K562 (cell line): ENCODE data around the gene RUSC2. TPM values are rescaled to one million over a fixed set of nuclear protein-coding genes. Genes with fewer than 3 reads are reported as not detected.
A peak's percentile ranks its signal among the peaks of the same experiment; 100 is the strongest.

ENCODE experiments used
- ATAC-seq: fragments of 200-7000 bp; cut with Tn5 transposase; 3 replicates; pipeline ENCODE4 v1.9.1; 2020; ENCODE audit warnings: moderate library complexity
- BruUV-seq: library from RNA; stranded (reverse); fragments of 400-500 nt; replicated peaks from 2 replicates; lab custom pipeline; 2021; lab: Mats Ljungman, UMichigan
- CTCF ChIA-PET: fragments of 300-600 bp; formaldehyde crosslinking; extraction: SDS; loops from one replicate; lab custom pipeline; 2021; ENCODE audit warnings: low intra/inter-chr PET ratio; lab: Yijun Ruan, JAX
- POLR2A ChIA-PET: fragments of 300-600, 350-650 bp; sonication (Branson Sonifier 250); formaldehyde crosslinking; extraction: SDS; loops from one replicate; lab custom pipeline; 2021; ENCODE audit warnings: antibody characterized with exemption, inconsistent platforms; lab: Yijun Ruan, JAX
- DNase-seq, 4 experiments: peaks; one replicate each; pipeline versions ENCODE4 v3.0.0 to v3.0.0-alpha.2; 2011 to 2018; ENCODE audit warnings: low spot score in 3 of 4, mixed read lengths in 3 of 4; ENCODE audit errors: extremely low read depth in 1 of 4
- FAIRE-seq: peaks from 2 replicates; lab custom pipeline; 2011; peaks lifted over from hg19 to GRCh38; lab: Jason Lieb, UNC
- H2AFZ ChIP-seq: 2 replicates; pipeline ENCODE4 v1.6.0; 2011; ENCODE audit warnings: low read depth, low read length, control low read depth, inconsistent platforms
- H3K27ac ChIP-seq: fragments of 200-600 bp; 3 replicates; pipeline ENCODE4 v1.8.0; 2011; ENCODE audit warnings: low read depth, mild to moderate bottlenecking, control low read depth, inconsistent platforms, low read length, moderate library complexity, mixed read lengths; ENCODE audit errors: extremely low read depth
- H3K27me3 ChIP-seq, 2 experiments: fragments of 300-600 bp in 1 of 2; 2 replicates in 1 of 2; 3 replicates in 1 of 2; pipeline versions ENCODE4 v1.6.0 to v1.8.0; 2011; ENCODE audit warnings: inconsistent platforms in 2 of 2, low read length in 2 of 2, mild to moderate bottlenecking in 1 of 2, mixed read lengths in 1 of 2, moderate library complexity in 1 of 2; ENCODE audit not compliant: control insufficient read depth in 2 of 2, insufficient read depth in 2 of 2
- H3K36me3 ChIP-seq: fragments of 300-600 bp; 3 replicates; pipeline ENCODE4 v1.8.0; 2011; ENCODE audit warnings: mild to moderate bottlenecking, low read length, inconsistent platforms; ENCODE audit not compliant: control insufficient read depth, insufficient read depth
- H3K4me1 ChIP-seq, 2 experiments: fragments of 200-600 bp in 1 of 2; replicated peaks in 1 of 2; 2 replicates in 1 of 2; 3 replicates in 1 of 2; pipeline versions ENCODE4 v1.5.1 to v1.8.0; 2011; ENCODE audit warnings: inconsistent platforms in 2 of 2, low read length in 2 of 2, mild to moderate bottlenecking in 1 of 2, mixed read lengths in 1 of 2, moderate library complexity in 1 of 2; ENCODE audit not compliant: control insufficient read depth in 2 of 2, insufficient read depth in 2 of 2
- H3K4me2 ChIP-seq: 2 replicates; pipeline ENCODE4 v1.6.1; 2011; ENCODE audit warnings: low read length, control low read depth, inconsistent platforms, mixed read lengths; ENCODE audit not compliant: insufficient read depth
- H3K4me3 ChIP-seq: fragments of 200-600 bp; sonication (generic), shearing (Covaris generic); 2 replicates; pipeline ENCODE4 v1.5.1; 2016; ENCODE audit warnings: control low read depth, inconsistent platforms
- H3K79me2 ChIP-seq: fragments of 200-600 bp; 3 replicates; pipeline ENCODE4 v1.8.0; 2011; ENCODE audit warnings: low read length, inconsistent platforms; ENCODE audit not compliant: control insufficient read depth, insufficient read depth
- H3K9ac ChIP-seq, 2 experiments: 2 replicates each; pipeline versions ENCODE4 v1.6.0 to v1.6.1; 2011; ENCODE audit warnings: low read depth in 2 of 2, low read length in 2 of 2, control low read depth in 1 of 2, inconsistent platforms in 1 of 2, mild to moderate bottlenecking in 1 of 2, mixed read lengths in 1 of 2; ENCODE audit not compliant: insufficient read depth in 1 of 2
- H3K9me1 ChIP-seq: one replicate; pipeline ENCODE4 v1.6.0; 2011; ENCODE audit warnings: inconsistent platforms, mild to moderate bottlenecking, low read length, moderate library complexity; ENCODE audit not compliant: control insufficient read depth, insufficient read depth
- H3K9me3 ChIP-seq: replicated peaks from 2 replicates; pipeline ENCODE4 v1.5.1; 2011; ENCODE audit warnings: low read depth, low read length, inconsistent platforms; ENCODE audit not compliant: control insufficient read depth, insufficient read depth
- H4K20me1 ChIP-seq: replicated peaks from 2 replicates; pipeline ENCODE4 v1.6.1; 2011; ENCODE audit warnings: low read length, inconsistent platforms, mixed read lengths; ENCODE audit not compliant: control insufficient read depth, insufficient read depth
- CBX3 ChIP-seq, 2 experiments: IDR thresholded peaks; 1 replicate in 1 of 2; 2 replicates in 1 of 2; pipeline ENCODE4 v1.6.1; 2012; ENCODE audit warnings: inconsistent platforms in 2 of 2, low read length in 2 of 2, borderline replicate concordance in 1 of 2, control low read depth in 1 of 2
- DEAF1 ChIP-seq: fragments of 450-650 bp; formaldehyde crosslinking; IDR thresholded peaks from 2 replicates; pipeline ENCODE4 v1.4.0; 2020; ENCODE audit warnings: mild to moderate bottlenecking, moderate library complexity
- ELK3 ChIP-seq: fragments of 450-650 bp; formaldehyde crosslinking; IDR thresholded peaks from 2 replicates; pipeline ENCODE4 v1.4.0; 2020; ENCODE audit warnings: mild to moderate bottlenecking
- GATAD2A ChIP-seq: fragments of 450-650 bp; IDR thresholded peaks from 2 replicates; pipeline ENCODE4 v1.6.1; 2017
- HCFC1 ChIP-seq: IDR thresholded peaks from 2 replicates; pipeline ENCODE4 v1.6.1; 2012; ENCODE audit warnings: low read depth, low read length, improper control_type of control experiment
- MITF ChIP-seq: IDR thresholded peaks from 2 replicates; pipeline ENCODE4 v1.6.1; 2014; ENCODE audit warnings: antibody characterized with exemption
- POU5F1 ChIP-seq: fragments of 150-350 bp; IDR thresholded peaks from 2 replicates; pipeline ENCODE4 v1.6.1; 2014; ENCODE audit warnings: borderline replicate concordance, low read length, low read depth, mild to moderate bottlenecking; ENCODE audit not compliant: partially characterized antibody
- RFX5 ChIP-seq: IDR thresholded peaks from 2 replicates; pipeline ENCODE4 v1.6.1; 2011; ENCODE audit warnings: low read depth, mild to moderate bottlenecking, improper control_type of control experiment, low read length
- SMAD3 ChIP-seq: fragments of 450-650 bp; formaldehyde crosslinking; conservative IDR thresholded peaks from 2 replicates; pipeline ENCODE4 v1.4.0; 2020; ENCODE audit warnings: mild to moderate bottlenecking
- ZFP36 ChIP-seq: fragments of 150-350 bp; IDR thresholded peaks from 2 replicates; pipeline ENCODE4 v1.6.1; 2018; ENCODE audit warnings: low read length, low read depth; ENCODE audit not compliant: partially characterized antibody
- ZNF146 ChIP-seq: IDR thresholded peaks from one replicate; pipeline ENCODE4 v1.6.1; 2018; ENCODE audit warnings: missing compliant biosample characterization; ENCODE audit not compliant: unreplicated experiment
- WGBS: fragments of 100-300 bp; shearing (Covaris generic); methylation state at CpG from one replicate; pipeline ENCODE4 v1.1.6; 2016; ENCODE audit warnings: low coverage, mixed read lengths; ENCODE audit not compliant: insufficient coverage; ENCODE audit errors: missing lambda C conversion rate; 5-methylcytosine and 5-hydroxymethylcytosine counted together
- in situ Hi-C: fragments of 300-500 bp; cut with MboI; formaldehyde crosslinking; loops from 4 replicates; pipeline ENCODE4 v1.15.0; 2018; ENCODE audit warnings: inconsistent platforms, mixed read lengths
- intact Hi-C: fragments of 100-400 bp; cut with micrococcal nuclease; formaldehyde crosslinking; loops from 2 replicates; pipeline ENCODE4 v1.14.2; 2022
- polyA plus RNA-seq, 8 experiments: library from polyadenylated mRNA; depleted of rRNA in 4 of 8; stranded (reverse) in 5 of 8; unstranded in 3 of 8; fragments of >200 nt; fragmentation: Nextera tagmentation in 2 of 8; fragmentation: Illumina TruSeq in 1 of 8; extraction: Ambion mirVana in 2 of 8; extraction: Trizol in 1 of 8; gene quantifications; 2 replicates each; pipeline versions ENCODE4 v1.2.1 to v1.2.3, GENCODE V29; 2011 to 2014; ENCODE audit warnings: inconsistent platforms in 1 of 8, missing spikeins in 1 of 8
- total RNA-seq, 7 experiments: library from RNA; depleted of rRNA in 6 of 7; stranded (reverse); fragments of >200 nt in 6 of 7; fragmentation: Illumina TruSeq in 2 of 7; extraction: Trizol in 2 of 7; gene quantifications; 2 replicates each; pipeline versions ENCODE4 v1.2.1 to v1.2.3, GENCODE V29; 2011 to 2021; ENCODE audit warnings: low replicate concordance in 1 of 7

The RUSC2 gene
- total and polyA plus RNA-seq, 9 of the 15 experiments (the other 6 are each of a cell fraction or from before 2014, with no cell fraction given), result 0.08 to 12.8 (median 3.1) TPM

GRCh38 chr9:35499701-35500030 lies 9.8 kb downstream of the RUSC2 start:
- ChIA-PET CTCF (no interaction called here), POLR2A (no interaction called here)
- H3K27ac ChIP-seq, result no peak overlapping the region
- no peaks in the 10 kb centered on the region for H3K27me3 ChIP-seq
- BruUV-seq, result no TSS peak
- 0 out of 2 replicates have a peak, but pooled peaks cover 3% of the 10 kb centered on the region for H3K9me3 ChIP-seq
- no peak for ATAC-seq
- no peak for FAIRE-seq
- H3K4me1 ChIP-seq, result no peaks in the 10 kb centered on the region
- H3K36me3 ChIP-seq, result peaks cover 11% of the 10 kb centered on the region; the same call in 2 of the 3 replicates
- no peak overlapping the region for H2AFZ ChIP-seq
- TF ChIP-seq SMAD3 (no peak), HCFC1 (no peak)
- TF ChIP-seq, all 486 proteins: peak for 0
- no peak overlapping the region for H3K4me3 ChIP-seq
- intact Hi-C loops (no loop called here), in situ Hi-C loops (no loop called here)
- no peaks in the 10 kb centered on the region for H3K9me1 ChIP-seq
- no peaks in the 10 kb centered on the region for H4K20me1 ChIP-seq
- H3K9ac ChIP-seq, result no peak overlapping the region
- whole genome bisulfite sequencing, result 100% methylated on average over 2 of the region's 2 CpGs
- no peak for DNase-seq
- H3K4me2 ChIP-seq, result no peak overlapping the region
- peaks cover 14% of the 10 kb centered on the region for H3K79me2 ChIP-seq

GRCh38 chr9:35500130-35500748 lies 10.3 kb downstream of the RUSC2 start:
- Histone ChIP-seq H3K9me3 (0 out of 2 replicates have a peak, but pooled peaks cover 3% of the 10 kb centered on the region), H3K27me3 (no peaks in the 10 kb centered on the region), H3K9me1 (no peaks in the 10 kb centered on the region), H4K20me1 (no peaks in the 10 kb centered on the region), H3K79me2 (peaks cover 14% of the 10 kb centered on the region; the same call in 2 of the 3 replicates), H3K36me3 (peaks cover 11% of the 10 kb centered on the region; the same call in 2 of the 3 replicates), H3K27ac (no peak overlapping the region), H2AFZ (no peak overlapping the region), H3K9ac (no peak overlapping the region), H3K4me2 (no peak overlapping the region), H3K4me1 (no peaks in the 10 kb centered on the region), H3K4me3 (no peak overlapping the region)
- in situ Hi-C loops (no loop called here), intact Hi-C loops (no loop called here)
- DNase-seq, result no peak
- ChIA-PET POLR2A (interaction anchor here (1.1 to 1.4 kb wide), 2 partner anchors 8 to 9 kb away, joined by 4 to 5 read pairs; no protein-coding TSS in a partner anchor), CTCF (no interaction called here)
- ATAC-seq, result no peak
- no TSS peak for BruUV-seq
- no peak for FAIRE-seq
- 20% methylated on average over 1 of the region's 1 CpG for WGBS
- no peak for TF ChIP-seq ELK3 (CRISPR knock-in tag)
- TF ChIP-seq RFX5, result no peak
- TF ChIP-seq MITF, result no peak
- peak; percentile 3 for TF ChIP-seq ZFP36
- no peak for TF ChIP-seq POU5F1
- TF ChIP-seq GATAD2A, result no peak
- no peak for TF ChIP-seq ZNF146 (CRISPR knock-in tag)
- TF ChIP-seq CBX3 (IDR thresholded peaks at IDR 0.05; ENCODE audit: borderline replicate concordance in 1 of 2, low read length in 2 of 2), result 0 out of 3 replicates have a peak, but pooled peaks of 1 of the 2 experiments have one; percentile 25
- TF ChIP-seq DEAF1 (CRISPR knock-in tag), result no peak
